8988T (cell line): ENCODE results near the gene DLX3.

Experiments
- DNase-seq: peaks from one replicate; pipeline ENCODE4 v3.0.0; 2011

Gene DLX3

GRCh38 chr17:49971848-49972485 is 23.1 kb downstream of the DLX3 start:
- no peak for DNase-seq

GRCh38 chr17:49971199-49971847 is 23.7 kb downstream of the DLX3 start:
- DNase-seq = no peak

DNA sequence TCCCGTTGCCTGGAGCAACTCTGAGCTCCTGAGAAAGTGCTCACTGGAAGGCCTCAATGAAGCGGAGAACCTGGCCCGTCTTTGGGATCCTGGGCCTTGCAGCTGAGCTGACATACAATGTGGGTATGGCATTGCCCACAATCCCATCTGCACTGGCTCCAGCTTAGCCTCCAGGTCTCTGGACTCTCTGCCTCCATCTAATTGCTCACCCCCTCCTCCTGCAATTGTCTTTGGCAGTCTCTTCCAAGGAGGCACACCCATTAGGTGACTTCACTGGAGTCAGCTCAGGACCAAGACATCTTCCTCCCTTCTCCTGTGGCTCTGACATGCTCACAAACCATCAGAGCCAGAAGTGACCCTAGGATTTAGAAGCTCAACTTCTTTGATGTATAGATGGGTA is 24.5 kb downstream of the DLX3 start:
- DNase-seq = no peak

- no peak for DNase-seq
Observed at GRCh38 chr17:49969795-49970389, 25.1 kb downstream of the DLX3 start.

GRCh38 chr17:49969134-49969759 is 25.8 kb downstream of the DLX3 start, which contains the start of gene DLX4:
Gene DLX4 (plus strand): TSS chr17:49969190. CDS start chr17:49969469, 279 bp downstream.
- DNase-seq = peak; percentile 99

DNA sequence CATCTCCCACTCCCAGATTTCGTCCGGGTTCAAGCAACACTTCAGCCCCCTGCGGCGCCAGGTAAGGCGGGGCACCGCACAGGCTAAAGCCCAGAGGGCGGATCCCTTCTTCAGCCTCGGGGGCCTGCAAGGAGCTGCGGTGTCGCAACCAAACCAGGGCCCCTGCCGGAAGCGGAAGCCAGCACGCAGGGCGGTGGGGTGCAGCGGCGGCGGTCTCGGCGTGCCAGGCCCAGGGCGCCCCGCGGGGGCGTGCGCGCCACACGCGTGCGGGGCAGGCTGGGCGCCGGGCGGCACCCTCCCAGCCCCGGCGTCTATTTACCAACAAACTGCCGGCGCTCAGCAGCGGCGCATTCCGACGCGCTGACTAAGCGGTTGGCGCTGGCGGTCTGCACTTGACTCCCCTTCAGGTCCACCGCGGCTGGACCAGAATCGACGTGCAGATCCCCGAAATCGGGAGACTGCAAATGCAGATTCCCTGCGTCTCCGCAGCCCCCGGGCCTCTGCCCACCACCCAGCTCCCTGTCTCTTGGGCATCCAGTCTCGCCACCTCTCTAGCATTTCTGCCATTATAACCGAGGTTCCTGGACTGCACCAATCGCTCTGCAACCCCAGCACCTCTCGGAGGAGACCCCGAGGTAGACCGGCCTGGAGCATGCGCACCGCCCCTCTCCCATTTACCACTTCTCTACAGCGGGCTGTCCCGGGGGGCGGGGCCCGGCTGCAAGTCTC is 26.5 kb downstream of the DLX3 start:
- DNase-seq = peak; percentile 96

- DNase-seq = no peak
Observed at GRCh38 chr17:49967621-49968404, 27.2 kb downstream of the DLX3 start.

- DNase-seq = no peak
Observed at GRCh38 chr17:49967205-49967604, 27.8 kb downstream of the DLX3 start.

DNA sequence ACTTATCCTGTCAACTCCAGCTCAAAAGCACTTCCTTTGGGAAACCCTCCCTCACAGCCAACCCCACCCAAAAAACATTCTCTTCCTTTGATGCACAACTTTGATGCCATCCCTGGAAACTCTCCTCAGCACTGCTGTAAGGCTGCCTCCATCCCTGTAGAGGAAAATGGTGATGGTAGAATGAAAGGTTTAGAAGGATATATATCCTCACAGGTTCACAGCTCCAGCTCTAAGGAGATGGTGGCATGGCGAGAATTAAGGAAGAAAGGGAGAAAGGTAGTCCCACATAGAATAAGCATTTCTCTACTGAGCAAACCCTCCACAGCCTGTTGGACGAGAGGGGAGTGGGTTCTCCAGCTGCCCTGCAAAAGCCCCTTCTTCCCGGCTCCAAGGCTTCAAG is 28.3 kb downstream of the DLX3 start:
- no peak for DNase-seq

DNA sequence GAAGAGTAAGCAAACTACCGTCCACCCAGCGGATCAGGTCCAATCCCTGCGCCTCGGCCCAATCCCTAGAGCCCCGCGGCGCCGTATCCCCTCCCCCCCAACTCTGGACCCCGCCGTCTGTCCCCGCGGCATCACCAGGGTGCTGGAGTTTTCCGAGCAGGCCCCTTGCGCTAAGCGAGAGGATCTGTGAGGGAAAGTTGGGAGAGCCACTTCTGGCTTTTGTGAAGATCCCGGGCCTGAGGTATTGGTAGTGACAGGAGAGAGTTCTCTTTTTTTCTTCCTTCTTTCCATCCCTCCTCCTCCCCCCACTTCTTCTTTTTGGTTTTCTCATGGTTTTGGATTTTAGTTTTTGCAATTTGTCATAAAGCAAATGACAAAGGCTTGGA is 29.5 kb downstream of the DLX3 start:
- DNase-seq = no peak

DNA sequence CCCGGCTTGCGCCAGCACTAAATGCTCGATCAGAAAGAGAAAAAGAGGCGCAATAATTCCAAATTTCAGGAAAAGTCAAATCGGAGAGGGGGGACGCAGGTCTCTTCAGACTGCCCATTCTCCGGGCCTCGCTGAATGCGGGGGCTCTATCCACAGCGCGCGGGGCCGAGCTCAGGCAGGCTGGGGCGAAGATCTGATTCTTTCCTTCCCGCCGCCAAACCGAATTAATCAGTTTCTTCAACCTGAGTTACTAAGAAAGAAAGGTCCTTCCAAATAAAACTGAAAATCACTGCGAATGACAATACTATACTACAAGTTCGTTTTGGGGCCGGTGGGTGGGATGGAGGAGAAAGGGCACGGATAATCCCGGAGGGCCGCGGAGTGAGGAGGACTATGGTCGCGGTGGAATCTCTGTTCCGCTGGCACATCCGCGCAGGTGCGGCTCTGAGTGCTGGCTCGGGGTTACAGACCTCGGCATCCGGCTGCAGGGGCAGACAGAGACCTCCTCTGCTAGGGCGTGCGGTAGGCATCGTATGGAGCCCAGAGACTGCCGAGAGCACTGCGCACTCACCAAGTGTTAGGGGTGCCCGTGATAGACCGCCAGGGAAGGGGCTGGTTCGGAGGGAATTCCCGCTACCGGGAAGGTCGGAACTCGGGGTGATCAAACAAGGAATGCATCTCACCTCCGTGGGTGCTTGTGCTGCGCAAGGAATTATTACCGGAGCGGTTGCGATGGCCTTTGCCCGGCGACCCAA is 30.1 kb downstream of the DLX3 start:
- DNase-seq = no peak

DNA sequence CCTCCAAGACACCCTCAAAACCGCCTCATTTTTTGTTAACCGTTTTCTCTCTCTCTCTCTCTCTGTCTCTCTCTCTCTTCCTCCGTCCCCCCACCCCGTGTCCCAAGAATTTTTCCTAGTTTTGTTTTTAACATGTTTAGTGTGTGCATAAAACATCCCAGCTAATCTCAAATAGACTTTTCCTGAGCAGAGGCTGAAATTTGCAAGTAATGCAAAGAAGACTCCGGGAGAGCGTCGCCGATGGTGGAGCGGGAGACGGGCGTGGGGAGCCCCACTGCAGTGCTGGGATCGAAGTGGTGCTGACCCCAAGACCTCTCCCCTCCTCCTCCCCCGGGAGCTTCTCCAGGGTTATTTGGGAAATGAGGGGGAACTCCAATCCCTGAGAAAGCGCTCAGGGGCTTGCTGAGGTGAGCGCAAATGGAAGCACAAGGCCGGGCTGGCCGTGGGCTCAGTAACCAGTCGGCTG is 30.7 kb downstream of the DLX3 start:
- no peak for DNase-seq

DNA sequence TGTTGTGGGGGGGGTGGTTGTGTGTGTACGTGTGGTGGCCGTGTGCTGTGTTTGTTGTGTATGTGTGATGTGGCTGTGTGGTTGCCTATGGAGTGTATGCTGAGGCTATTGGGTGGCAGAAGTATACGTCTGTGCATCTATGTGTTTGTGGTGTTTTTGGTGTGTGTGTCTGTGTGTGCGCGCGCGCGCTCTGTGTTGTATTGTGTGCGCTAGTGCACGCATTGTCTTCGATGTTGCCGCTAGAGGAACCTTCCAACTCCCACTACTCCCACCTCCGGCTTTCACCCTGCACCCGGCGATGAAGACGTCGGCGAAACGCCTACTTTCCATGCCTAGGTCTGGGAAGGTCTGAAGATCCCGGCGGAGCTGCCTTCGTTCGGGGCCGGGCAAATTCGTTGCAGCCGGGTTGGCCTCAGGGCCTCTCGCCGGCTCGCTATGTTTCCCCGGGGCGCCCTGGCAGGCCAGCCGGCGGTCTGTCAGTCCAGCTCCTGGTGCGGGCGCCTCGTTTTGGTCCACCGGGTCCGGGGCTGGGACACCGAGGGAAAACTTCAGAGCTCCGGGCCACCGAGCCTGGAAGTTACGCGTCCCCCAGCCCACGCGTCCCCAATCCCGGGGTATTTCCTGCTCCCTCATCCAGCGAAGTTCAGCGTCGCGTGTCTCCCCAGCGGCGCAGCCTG is 31.3 kb downstream of the DLX3 start:
- no peak for DNase-seq

- no peak for DNase-seq
Observed at GRCh38 chr17:49963309-49963625, 31.8 kb downstream of the DLX3 start.

- no peak for DNase-seq
Observed at GRCh38 chr17:49962599-49963308, 32.3 kb downstream of the DLX3 start.

DNA sequence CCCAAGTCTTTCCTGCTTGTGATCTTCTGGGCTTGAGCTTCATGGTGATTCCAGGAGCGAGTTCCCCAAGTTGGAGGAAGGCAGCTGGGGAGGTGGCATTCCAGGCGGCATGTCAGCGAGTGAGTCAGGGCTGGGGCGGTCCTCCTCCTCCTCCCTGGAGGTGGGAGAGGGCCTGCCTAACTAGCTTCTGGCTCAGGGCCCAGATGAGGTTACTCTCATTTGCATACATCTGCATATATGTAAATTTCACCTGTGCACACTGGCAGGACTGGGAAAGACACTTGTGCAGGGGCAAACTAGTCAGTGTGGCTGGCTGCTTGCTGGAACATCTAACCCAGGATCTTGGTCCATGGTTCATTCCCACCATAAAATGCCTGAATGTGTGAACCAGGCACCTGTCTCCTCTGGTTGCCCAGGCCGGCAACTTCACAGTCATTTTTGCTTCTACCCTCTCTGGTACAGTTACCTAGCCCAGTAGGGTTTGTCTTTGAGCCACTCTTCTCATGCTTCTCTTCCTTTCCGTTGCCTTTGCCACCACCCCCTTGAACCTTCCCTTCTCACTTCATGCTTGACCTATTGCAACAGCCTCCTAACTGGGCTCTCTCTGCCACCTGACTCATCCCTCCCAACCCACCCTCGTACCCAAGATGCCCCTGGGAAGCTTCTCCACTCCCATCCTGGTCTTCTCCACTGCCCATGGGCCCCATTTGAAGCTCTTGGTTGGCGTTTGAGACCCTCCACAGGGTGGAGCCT is 35.7 kb downstream of the DLX3 start:
- DNase-seq = no peak

GRCh38 chr17:49958723-49959122 is 36.3 kb downstream of the DLX3 start:
- DNase-seq = no peak

DNA sequence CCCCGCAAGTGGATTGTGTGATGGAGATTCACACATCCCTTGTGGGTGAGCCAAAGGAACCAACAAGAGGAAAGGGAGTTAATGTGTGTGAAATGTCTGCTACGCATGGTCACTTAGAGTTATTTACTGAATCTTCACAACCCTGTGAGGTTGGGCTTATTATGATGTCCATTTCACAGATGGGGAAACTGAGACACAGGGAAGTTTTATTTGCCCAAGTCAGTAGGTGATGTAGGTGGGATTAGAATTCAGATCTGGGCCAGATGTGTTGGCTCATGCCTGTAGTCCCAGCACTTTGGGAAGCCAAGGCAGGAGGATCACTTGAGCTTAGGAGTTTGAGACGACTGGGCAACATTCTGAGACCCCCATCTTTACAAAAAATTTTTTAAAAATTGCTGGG is 37.7 kb downstream of the DLX3 start:
- no peak for DNase-seq

DNA sequence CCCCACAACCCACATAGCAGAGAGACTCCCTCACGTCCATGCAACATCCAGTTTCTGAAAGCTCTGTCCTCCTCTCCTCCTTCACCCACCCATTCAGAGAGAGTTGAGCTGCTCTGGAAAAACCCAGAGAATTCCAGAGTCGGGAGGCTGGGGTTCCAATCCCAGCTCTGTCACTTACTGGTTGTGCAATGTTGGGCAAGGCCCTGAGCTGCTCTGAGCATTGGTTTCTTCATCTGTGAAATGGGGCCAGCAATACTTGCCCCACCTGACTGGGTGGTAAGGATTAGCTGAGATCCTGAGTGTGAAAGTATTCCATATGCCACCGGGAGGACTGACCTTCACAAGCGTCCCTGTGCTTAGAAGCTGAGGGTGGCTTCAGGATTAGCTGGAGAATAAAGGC is 38.2 kb downstream of the DLX3 start:
- DNase-seq = no peak

DNA sequence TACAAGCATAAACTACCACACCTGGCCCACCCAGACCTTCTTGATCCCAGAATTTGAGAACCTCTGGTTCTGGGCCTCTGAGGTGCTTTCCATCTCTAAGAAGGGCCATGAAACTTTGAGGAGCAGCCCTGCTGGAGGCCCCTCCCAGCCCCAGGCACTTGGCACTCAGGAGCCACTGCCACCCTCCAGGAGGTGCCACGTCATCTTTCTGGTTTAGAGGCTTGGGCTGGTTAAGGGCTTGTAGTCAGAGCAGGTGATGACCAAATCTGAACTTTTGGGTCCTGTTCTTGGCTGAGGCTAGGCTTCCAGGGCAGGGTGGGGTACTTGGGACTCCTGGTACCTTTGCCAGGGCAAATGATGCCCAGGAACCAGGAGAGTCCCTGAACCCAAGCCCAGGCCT is 39.9 kb downstream of the DLX3 start:
- no peak for DNase-seq
